Kidney (tissue), 14 donors: Measurements from ENCODE around the gene P2RX6. TPM values are rescaled to one million over a fixed set of nuclear protein-coding genes. Genes with fewer than 3 reads are reported as not detected.

Source experiments
- DNase-seq, 5 donors: peaks; one replicate each; pipeline ENCODE4 v3.0.0-alpha.2; 2013 to 2020
- FAIRE-seq: peaks from 2 replicates; lab custom pipeline; 2012; peaks lifted over from hg19 to GRCh38; lab: Jason Lieb, UNC
- H3K27ac ChIP-seq, 2 donors: one replicate each; pipeline ENCODE4 v1.7.0; 2013; ENCODE audit warnings: low read depth in 2 of 2, low read length in 2 of 2, inconsistent platforms in 1 of 2
- H3K27me3 ChIP-seq: one replicate; pipeline ENCODE4 v1.7.1; 2013; ENCODE audit warnings: low read length, inconsistent platforms; ENCODE audit not compliant: control insufficient read depth, insufficient read depth
- H3K36me3 ChIP-seq, 3 donors: one replicate each; pipeline versions ENCODE4 v1.7.0 to v1.7.1; 2013; ENCODE audit warnings: low read length in 3 of 3, control low read depth in 1 of 3, inconsistent platforms in 1 of 3; ENCODE audit not compliant: insufficient read depth in 3 of 3, control insufficient read depth in 2 of 3
- H3K4me1 ChIP-seq, 3 donors: one replicate each; pipeline versions ENCODE4 v1.7.0 to v1.7.1; 2013; ENCODE audit warnings: low read length in 3 of 3, inconsistent platforms in 1 of 3, low read depth in 1 of 3; ENCODE audit not compliant: control insufficient read depth in 2 of 3, insufficient read depth in 2 of 3
- H3K4me3 ChIP-seq, 3 donors: one replicate each; pipeline versions ENCODE4 v1.7.0 to v1.8.1; 2013; ENCODE audit warnings: low read length in 3 of 3, control low read depth in 1 of 3, inconsistent platforms in 1 of 3
- H3K9ac ChIP-seq, 3 donors: one replicate each; pipeline versions ENCODE4 v1.7.0 to v1.7.1; 2013; ENCODE audit warnings: low read length in 3 of 3, control low read depth in 1 of 3, inconsistent platforms in 1 of 3
- H3K9me3 ChIP-seq, 3 donors: one replicate each; pipeline versions ENCODE4 v1.7.0 to v1.7.1; 2013; ENCODE audit warnings: low read length in 3 of 3, control low read depth in 1 of 3, inconsistent platforms in 1 of 3; ENCODE audit not compliant: control insufficient read depth in 2 of 3, insufficient read depth in 1 of 3
- intact Hi-C: fragments of 100-400 bp; cut with DNase I; formaldehyde crosslinking; loops from one replicate; pipeline ENCODE4 v1.11.1; 2022
- polyA plus RNA-seq: library from polyadenylated mRNA; stranded (reverse); fragments of 350-450 nt; fragmentation: Illumina TruSeq; extraction: RNeasy Lipid Tissue Mini Kit (QIAGEN cat#74804); gene quantifications from one replicate; pipeline ENCODE4 v1.2.3, GENCODE V29; 2014; ENCODE audit warnings: low read depth, low replicate concordance; ENCODE audit not compliant: insufficient read depth
- total RNA-seq: library from RNA; stranded (reverse); fragmentation: NEBNext Ultra II Directional; extraction: Animal tissue kit (Norgen Biotek cat#: 25700); gene quantifications from one replicate; pipeline ENCODE4 v1.2.1, GENCODE V29; 2021
- TF ChIP-seq, protein P1 (sequence below): IDR thresholded peaks from 3 replicates; pipeline ENCODE4 v1.5.1; 2012; ENCODE audit warnings: mild to moderate bottlenecking, moderate library complexity, borderline replicate concordance; ENCODE audit not compliant: insufficient read depth; ENCODE audit errors: extremely low read depth
- donor health status: control.
- donor health status: control.
- donor health status: control.
- donor health status: control.
- donor health status: control.
- donor health status: DM: yes; HTN: yes; CAD: no.
- donor health status: Normal renal cell carcinoma (clear cell type).

P2RX6 gene
- total and polyA plus RNA-seq, 2 donors from 2014 or later, result 1.0 to 1.6 TPM

GRCh38 chr22:20985720-20986119 is 29.2 kb upstream of the P2RX6 start:
- H3K36me3 ChIP-seq, result peaks cover 0 to 5% (median 2%) of the 10 kb centered on the region in 3 donors
- intact Hi-C loops, result no loop called here

DNA sequence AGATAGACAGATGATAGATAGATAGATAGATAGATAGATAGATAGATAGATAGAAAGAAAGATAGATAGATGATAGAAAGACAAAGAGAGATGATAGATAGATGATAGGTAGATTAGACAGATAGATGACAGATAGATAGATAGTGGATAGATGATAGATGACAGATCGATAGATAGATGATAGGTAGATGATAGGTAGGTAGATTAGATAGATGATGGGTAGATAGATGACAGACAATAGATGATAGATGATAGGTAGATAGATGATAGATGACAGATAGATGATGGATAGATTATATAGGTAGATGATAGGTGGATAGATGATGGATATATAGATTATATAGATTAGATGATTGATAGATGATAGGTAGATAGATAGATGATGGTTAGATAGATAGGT is 28.6 kb upstream of the P2RX6 start:
- TF ChIP-seq, protein P1, sequence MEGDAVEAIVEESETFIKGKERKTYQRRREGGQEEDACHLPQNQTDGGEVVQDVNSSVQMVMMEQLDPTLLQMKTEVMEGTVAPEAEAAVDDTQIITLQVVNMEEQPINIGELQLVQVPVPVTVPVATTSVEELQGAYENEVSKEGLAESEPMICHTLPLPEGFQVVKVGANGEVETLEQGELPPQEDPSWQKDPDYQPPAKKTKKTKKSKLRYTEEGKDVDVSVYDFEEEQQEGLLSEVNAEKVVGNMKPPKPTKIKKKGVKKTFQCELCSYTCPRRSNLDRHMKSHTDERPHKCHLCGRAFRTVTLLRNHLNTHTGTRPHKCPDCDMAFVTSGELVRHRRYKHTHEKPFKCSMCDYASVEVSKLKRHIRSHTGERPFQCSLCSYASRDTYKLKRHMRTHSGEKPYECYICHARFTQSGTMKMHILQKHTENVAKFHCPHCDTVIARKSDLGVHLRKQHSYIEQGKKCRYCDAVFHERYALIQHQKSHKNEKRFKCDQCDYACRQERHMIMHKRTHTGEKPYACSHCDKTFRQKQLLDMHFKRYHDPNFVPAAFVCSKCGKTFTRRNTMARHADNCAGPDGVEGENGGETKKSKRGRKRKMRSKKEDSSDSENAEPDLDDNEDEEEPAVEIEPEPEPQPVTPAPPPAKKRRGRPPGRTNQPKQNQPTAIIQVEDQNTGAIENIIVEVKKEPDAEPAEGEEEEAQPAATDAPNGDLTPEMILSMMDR, result no peak
- intact Hi-C loops, result no loop called here
- peaks cover 0 to 5% (median 2%) of the 10 kb centered on the region in 3 donors for H3K36me3 ChIP-seq
- no peaks in the 10 kb centered on the region for H3K9me3 ChIP-seq
- H3K4me1 ChIP-seq, result peaks cover 0 to 9% (median 9%) of the 10 kb centered on the region in 3 donors
- H3K9ac ChIP-seq, result no peak overlapping the region
- no peak overlapping the region for H3K27ac ChIP-seq
- FAIRE-seq (no peak), DNase-seq (no peak)
- no peak overlapping the region for H3K4me3 ChIP-seq
- H3K27me3 ChIP-seq, result no peaks in the 10 kb centered on the region

More at GRCh38 chr22:20985720-20986119, 29.2 kb upstream of the P2RX6 start:
- FAIRE-seq, result no peak
- Histone ChIP-seq H3K9me3 (no peaks in the 10 kb centered on the region), H3K4me1 (peaks cover 0 to 16% (median 15%) of the 10 kb centered on the region in 3 donors), H3K27me3 (no peaks in the 10 kb centered on the region), H3K4me3 (no peak overlapping the region), H3K9ac (no peak overlapping the region), H3K27ac (no peak overlapping the region)
- TF ChIP-seq, protein P1, result no peak
- peak in 1 of 5 donors; percentile 32 for DNase-seq

DNA sequence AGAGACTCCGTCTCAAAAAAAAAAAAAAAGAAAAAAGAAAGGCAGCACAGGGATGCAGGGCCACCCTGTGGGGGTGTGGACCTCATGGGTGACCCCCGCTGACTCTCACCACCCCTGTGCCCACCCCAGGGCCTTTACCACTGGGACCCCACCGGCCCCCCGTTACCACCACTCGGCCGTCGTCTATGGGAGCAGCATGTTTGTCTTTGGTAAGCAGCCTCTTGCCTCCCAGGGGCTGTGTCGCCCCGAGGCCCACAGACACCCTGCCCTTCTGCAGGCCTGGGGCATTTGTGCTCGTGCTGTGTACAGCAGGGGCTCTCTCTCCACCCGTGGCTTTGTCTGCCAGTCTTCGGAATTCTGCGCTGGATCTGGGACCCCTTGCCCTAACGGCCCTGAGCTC is 27.6 kb upstream of the P2RX6 start:
- peaks cover 0 to 7% (median 6%) of the 10 kb centered on the region in 3 donors for H3K4me1 ChIP-seq
- H3K36me3 ChIP-seq, result peaks cover 0 to 13% (median 3%) of the 10 kb centered on the region in 3 donors
- H3K27me3 ChIP-seq, result no peaks in the 10 kb centered on the region
- peak in 1 of 5 donors; percentile 66 for DNase-seq
- no peak overlapping the region for H3K9ac ChIP-seq
- FAIRE-seq, result no peak
- no peaks in the 10 kb centered on the region for H3K9me3 ChIP-seq
- no peak overlapping the region for H3K27ac ChIP-seq
- no peak overlapping the region for H3K4me3 ChIP-seq
- intact Hi-C loops, result no loop called here
- TF ChIP-seq, protein P1, result no peak
